ENCODE data around the gene PCDH7.

The PCDH7 gene

GRCh38 chr4:30722092-30722358 lies 1.9 kb downstream of the PCDH7 start (continued):
- TF ChIP-seq ZFP3 (CRISPR knock-in tag; IDR thresholded peaks at IDR 0.05) (no peak), ZNF565 (CRISPR knock-in tag; conservative IDR thresholded peaks at IDR 0.05; ENCODE audit: low read depth) (no peak)

- ATAC-seq, result no peak
- TF ChIP-seq CREB5 (CRISPR knock-in tag; IDR thresholded peaks at IDR 0.05; ENCODE audit: low read depth), result no peak
- TF ChIP-seq ZNF565 (CRISPR knock-in tag; conservative IDR thresholded peaks at IDR 0.05; ENCODE audit: low read depth), result no peak
- no peak for TF ChIP-seq ZNF70 (CRISPR knock-in tag; IDR thresholded peaks at IDR 0.05)
- no peak for TF ChIP-seq RARB (CRISPR knock-in tag; IDR thresholded peaks at IDR 0.05)
- TF ChIP-seq GLIS3 (CRISPR knock-in tag; IDR thresholded peaks at IDR 0.05), result no peak
These were observed 2.4 kb downstream of the PCDH7 start for GRCh38 chr4:30722359-30723200.

GRCh38 chr4:30723201-30723955 lies 3.2 kb downstream of the PCDH7 start:
- TF ChIP-seq RARB (CRISPR knock-in tag; IDR thresholded peaks at IDR 0.05), result no peak
- no peak for TF ChIP-seq TCF4 (CRISPR knock-in tag; IDR thresholded peaks at IDR 0.05; ENCODE audit: borderline replicate concordance)
- TF ChIP-seq TOX (CRISPR knock-in tag; IDR thresholded peaks at IDR 0.05; ENCODE audit: borderline replicate concordance), result no peak
- TF ChIP-seq TSHZ2 (CRISPR knock-in tag; IDR thresholded peaks at IDR 0.05), result no peak
- no peak for TF ChIP-seq PATZ1 (CRISPR knock-in tag; IDR thresholded peaks at IDR 0.05; ENCODE audit: borderline replicate concordance)
- TF ChIP-seq GLIS3 (CRISPR knock-in tag; IDR thresholded peaks at IDR 0.05), result no peak
- no peak for TF ChIP-seq OSR1 (CRISPR knock-in tag; IDR thresholded peaks at IDR 0.05)
- no peak for TF ChIP-seq ZNF70 (CRISPR knock-in tag; IDR thresholded peaks at IDR 0.05)
- no peak for TF ChIP-seq ISL1 (CRISPR knock-in tag; IDR thresholded peaks at IDR 0.05)
- no peak for TF ChIP-seq CREB5 (CRISPR knock-in tag; IDR thresholded peaks at IDR 0.05; ENCODE audit: low read depth)
- no peak for TF ChIP-seq ZFP3 (CRISPR knock-in tag; IDR thresholded peaks at IDR 0.05)
- no peak for TF ChIP-seq PPARA (CRISPR knock-in tag; IDR thresholded peaks at IDR 0.05; ENCODE audit: borderline replicate concordance)
- no peak for TF ChIP-seq SNAI2 (CRISPR knock-in tag; IDR thresholded peaks at IDR 0.05)
- TF ChIP-seq ZNF565 (CRISPR knock-in tag; conservative IDR thresholded peaks at IDR 0.05; ENCODE audit: low read depth), result no peak
- TF ChIP-seq ZC3H10 (CRISPR knock-in tag; IDR thresholded peaks at IDR 0.05), result no peak
- no peak for TF ChIP-seq CSDC2 (CRISPR knock-in tag; IDR thresholded peaks at IDR 0.05)
- no peak for TF ChIP-seq ESRRG (CRISPR knock-in tag; IDR thresholded peaks at IDR 0.05)
- ATAC-seq, result no peak

- TF ChIP-seq ZFP3 (CRISPR knock-in tag; IDR thresholded peaks at IDR 0.05) (no peak), PATZ1 (CRISPR knock-in tag; IDR thresholded peaks at IDR 0.05; ENCODE audit: borderline replicate concordance) (no peak), ZNF70 (CRISPR knock-in tag; IDR thresholded peaks at IDR 0.05) (no peak), ZFP30 (CRISPR knock-in tag; IDR thresholded peaks at IDR 0.05) (no peak)
- no peak for ATAC-seq
These were observed 4.1 kb downstream of the PCDH7 start for GRCh38 chr4:30724247-30724646.

Measured in SK-N-SH treated with all-trans-retinoic acid at 6 μM for 48 hours (cell line).